H1 (cell line): Measurements from ENCODE around the gene ZNF426. TPM values are rescaled to one million over a fixed set of nuclear protein-coding genes. Genes with fewer than 3 reads are reported as not detected.
A peak's percentile ranks its signal among the peaks of the same experiment; 100 is the strongest.

Source experiments
- BACH1 ChIP-seq: IDR thresholded peaks from 2 replicates; pipeline ENCODE4 v1.6.1; 2012; ENCODE audit warnings: low read length, improper control_type of control experiment
- MAFK ChIP-seq: IDR thresholded peaks from 2 replicates; pipeline ENCODE4 v1.6.1; 2012; ENCODE audit warnings: low read depth, mild to moderate bottlenecking, improper control_type of control experiment, low read length
- PHF8 ChIP-seq: fragments of 200-600 bp; sonication (generic); conservative IDR thresholded peaks from 2 replicates; pipeline ENCODE4 v1.7.1; 2012; ENCODE audit warnings: low read depth, mild to moderate bottlenecking, inconsistent platforms, low read length, moderate library complexity
- polyA plus RNA-seq, 7 experiments: library from polyadenylated mRNA; depleted of rRNA in 3 of 7; stranded (reverse) in 5 of 7; unstranded in 2 of 7; fragments of >200 nt in 5 of 7; fragments of 200-250 nt in 2 of 7; gene quantifications; 1 replicate in 5 of 7; 2 replicates in 1 of 7; 4 replicates in 1 of 7; pipeline versions ENCODE4 v1.2.1 to v1.2.3, GENCODE V29; 2011 to 2013; ENCODE audit warnings: missing spikeins in 2 of 7, mixed read lengths in 2 of 7
- total RNA-seq: library from RNA; stranded (reverse); fragmentation: NEBNext Ultra II Directional; extraction: Animal tissue kit (Norgen Biotek cat#: 25700); gene quantifications from 2 replicates; pipeline ENCODE4 v1.2.1, GENCODE V29; 2021
- TF ChIP-seq, protein P1 (sequence below): IDR thresholded peaks from 2 replicates; pipeline ENCODE4 v1.6.1; 2012; ENCODE audit warnings: low read length, inconsistent platforms
- TF ChIP-seq, protein P2 (sequence below), 3 experiments: IDR thresholded peaks; 1 replicate in 2 of 3; 2 replicates in 1 of 3; pipeline versions ENCODE4 v1.5.1 to v1.6.1; 2011; ENCODE audit warnings: low read length in 3 of 3, mild to moderate bottlenecking in 3 of 3, inconsistent platforms in 2 of 3, low read depth in 1 of 3, moderate library complexity in 1 of 3; ENCODE audit not compliant: insufficient read depth in 1 of 3; ENCODE audit errors: control extremely low read depth in 1 of 3

The ZNF426 gene
- total and polyA plus RNA-seq, 2 of the 8 experiments (the other 6 are each of a cell fraction or from before 2014, with no cell fraction given): 3.6 to 27.9 TPM

GRCh38 chr19:9584073-9584833 lies 45.8 kb upstream of the ZNF426 start, which contains the start of gene ZNF121 (continued):
- no peak for TF ChIP-seq MAFK
- no peak for TF ChIP-seq BACH1
- TF ChIP-seq, protein P1, sequence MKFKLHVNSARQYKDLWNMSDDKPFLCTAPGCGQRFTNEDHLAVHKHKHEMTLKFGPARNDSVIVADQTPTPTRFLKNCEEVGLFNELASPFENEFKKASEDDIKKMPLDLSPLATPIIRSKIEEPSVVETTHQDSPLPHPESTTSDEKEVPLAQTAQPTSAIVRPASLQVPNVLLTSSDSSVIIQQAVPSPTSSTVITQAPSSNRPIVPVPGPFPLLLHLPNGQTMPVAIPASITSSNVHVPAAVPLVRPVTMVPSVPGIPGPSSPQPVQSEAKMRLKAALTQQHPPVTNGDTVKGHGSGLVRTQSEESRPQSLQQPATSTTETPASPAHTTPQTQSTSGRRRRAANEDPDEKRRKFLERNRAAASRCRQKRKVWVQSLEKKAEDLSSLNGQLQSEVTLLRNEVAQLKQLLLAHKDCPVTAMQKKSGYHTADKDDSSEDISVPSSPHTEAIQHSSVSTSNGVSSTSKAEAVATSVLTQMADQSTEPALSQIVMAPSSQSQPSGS: peak; percentile 88
- TF ChIP-seq, protein P2, sequence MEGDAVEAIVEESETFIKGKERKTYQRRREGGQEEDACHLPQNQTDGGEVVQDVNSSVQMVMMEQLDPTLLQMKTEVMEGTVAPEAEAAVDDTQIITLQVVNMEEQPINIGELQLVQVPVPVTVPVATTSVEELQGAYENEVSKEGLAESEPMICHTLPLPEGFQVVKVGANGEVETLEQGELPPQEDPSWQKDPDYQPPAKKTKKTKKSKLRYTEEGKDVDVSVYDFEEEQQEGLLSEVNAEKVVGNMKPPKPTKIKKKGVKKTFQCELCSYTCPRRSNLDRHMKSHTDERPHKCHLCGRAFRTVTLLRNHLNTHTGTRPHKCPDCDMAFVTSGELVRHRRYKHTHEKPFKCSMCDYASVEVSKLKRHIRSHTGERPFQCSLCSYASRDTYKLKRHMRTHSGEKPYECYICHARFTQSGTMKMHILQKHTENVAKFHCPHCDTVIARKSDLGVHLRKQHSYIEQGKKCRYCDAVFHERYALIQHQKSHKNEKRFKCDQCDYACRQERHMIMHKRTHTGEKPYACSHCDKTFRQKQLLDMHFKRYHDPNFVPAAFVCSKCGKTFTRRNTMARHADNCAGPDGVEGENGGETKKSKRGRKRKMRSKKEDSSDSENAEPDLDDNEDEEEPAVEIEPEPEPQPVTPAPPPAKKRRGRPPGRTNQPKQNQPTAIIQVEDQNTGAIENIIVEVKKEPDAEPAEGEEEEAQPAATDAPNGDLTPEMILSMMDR (IDR thresholded peaks at IDR 0.05; ENCODE audit: control extremely low read depth in 1 of 3, insufficient read depth in 1 of 3, low read depth in 1 of 3, low read length in 3 of 3): no peak
- peak; percentile 89 for TF ChIP-seq PHF8
